Measurements from ENCODE around the gene EGFLAM.

Gene EGFLAM

GRCh38 chr5:38478878-38479277, 220.5 kb downstream of the EGFLAM start:
- no peak for DNase-seq

DNA sequence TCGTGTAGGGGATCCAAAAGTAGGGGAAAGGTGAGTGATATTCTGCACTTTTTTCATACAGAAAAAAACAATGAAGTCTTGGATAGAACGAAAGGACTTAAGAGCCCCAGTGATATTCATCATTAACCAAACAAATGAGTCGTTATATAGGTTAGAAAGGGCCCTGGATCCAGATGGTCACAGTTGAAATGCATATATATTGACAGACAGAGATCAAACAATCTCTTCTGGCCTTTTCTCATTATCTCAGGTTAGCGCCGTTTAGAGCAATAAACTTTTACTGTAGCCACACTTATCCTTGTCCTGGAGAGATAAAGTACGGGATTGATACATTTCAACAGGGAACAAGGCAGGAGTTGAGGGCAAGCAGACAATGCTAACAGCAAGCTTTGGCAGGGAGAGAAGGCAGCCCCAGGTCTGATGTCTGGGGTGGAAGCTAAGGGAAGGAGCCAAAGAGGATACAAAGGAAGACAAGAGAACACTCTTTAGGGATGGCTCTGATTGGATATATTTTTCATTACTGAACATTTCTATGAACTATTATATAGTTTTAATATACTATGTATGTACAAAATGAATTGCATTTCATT, 221.1 kb downstream of the EGFLAM start:
- no peak for DNase-seq

- DNase-seq = no peak
Measured at GRCh38 chr5:38483805-38484398, 225.5 kb downstream of the EGFLAM start.

DNA sequence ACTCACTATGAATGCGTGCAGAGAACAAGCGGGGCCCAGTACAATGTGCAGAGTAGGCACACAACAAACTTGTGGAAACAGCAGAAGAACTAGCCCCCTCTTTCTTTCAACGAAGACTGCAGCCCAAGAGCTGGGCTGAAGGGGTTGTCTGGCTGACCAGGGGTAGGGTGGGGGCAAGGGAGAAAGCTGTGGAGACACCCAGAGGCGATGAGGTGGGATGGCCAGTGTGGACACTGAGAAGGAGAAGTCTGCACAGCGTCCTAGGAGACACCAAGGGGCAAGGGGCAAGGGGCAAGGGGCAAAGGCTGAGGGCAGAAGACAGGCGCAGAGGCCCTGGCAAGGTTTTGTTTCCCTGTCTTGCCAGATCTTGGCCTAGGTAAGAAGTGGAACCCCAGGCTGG, 235.8 kb downstream of the EGFLAM start:
- DNase-seq = no peak

DNA sequence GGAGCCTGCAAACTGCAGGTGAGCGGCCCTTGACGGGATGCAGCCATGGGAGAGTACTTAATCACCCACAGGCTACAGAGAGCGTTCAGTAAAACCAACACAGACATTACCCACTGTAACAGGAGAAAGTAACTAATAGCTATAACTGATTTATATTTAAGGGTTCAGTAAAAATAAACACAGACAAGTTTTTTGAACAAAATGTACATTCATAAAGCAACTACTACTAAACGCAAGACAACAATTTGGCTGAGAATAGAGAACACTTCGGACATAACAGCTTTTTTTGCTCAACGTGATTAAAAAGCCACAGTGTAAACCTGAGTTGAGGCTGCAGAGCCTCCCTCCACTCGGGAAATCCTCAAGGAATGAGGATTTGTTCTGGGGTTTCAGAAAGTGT, 236.4 kb downstream of the EGFLAM start:
- DNase-seq = no peak

- no peak for DNase-seq
Measured at GRCh38 chr5:38497946-38498345, 239.6 kb downstream of the EGFLAM start.

GRCh38 chr5:38500573-38501260, 242.4 kb downstream of the EGFLAM start:
- no peak for DNase-seq

DNA sequence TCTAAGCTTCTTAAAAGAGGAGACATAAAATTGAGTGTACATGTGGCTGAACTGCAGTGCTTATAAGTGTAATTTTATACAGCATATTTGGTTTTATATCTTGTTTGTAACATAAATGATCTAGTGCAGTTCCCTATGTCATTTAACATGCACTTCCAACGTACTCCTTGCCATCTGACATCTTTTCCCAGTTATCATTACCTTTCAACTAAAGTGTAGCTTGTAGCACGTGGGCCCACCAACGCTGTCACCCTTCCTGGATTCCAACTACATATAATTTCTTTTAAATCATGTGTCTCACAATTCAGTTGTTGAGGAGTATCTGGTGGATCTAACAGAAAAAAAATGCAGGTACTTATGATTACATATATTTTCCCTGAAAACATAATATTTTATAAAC, 247.9 kb downstream of the EGFLAM start:
- DNase-seq = no peak

DNA sequence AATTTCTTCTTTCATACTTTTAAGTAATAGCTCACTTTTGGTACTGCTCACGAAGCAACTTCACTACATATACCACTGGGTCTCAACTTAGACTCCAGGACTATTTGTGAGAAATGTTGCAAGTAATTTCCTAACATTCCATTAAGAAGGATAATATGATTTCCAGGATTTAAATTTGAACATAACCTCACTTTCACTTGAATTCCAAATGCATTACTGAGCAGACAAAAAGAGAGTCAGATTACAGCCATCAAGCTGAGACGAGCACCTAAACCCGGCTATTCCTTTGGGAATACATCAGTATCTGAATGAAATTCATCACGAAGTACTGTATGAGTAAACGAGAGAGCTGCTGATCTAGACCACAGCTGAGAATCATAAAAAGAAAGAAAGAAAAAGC, 250.8 kb downstream of the EGFLAM start:
- DNase-seq = no peak
